ENCODE data around the gene FDX2.

- TF ChIP-seq CTCF (IDR thresholded peaks at IDR 0.05) (no peak), EZH2 (IDR thresholded peaks at IDR 0.05; ENCODE audit: borderline replicate concordance, insufficient read depth, low read depth, low read length, poor library complexity, severe bottlenecking) (no peak)
These were observed 37.8 kb downstream of the FDX2 start for GRCh38 chr19:10277795-10278589.

Measured in B cell (primary cell).